ENCODE results near the gene TPSG1.
"Not testable (repeated sequence)": the region's sequence is repeated elsewhere in the genome, so short reads cannot be mapped to it uniquely, and the experiment has no call there.

TPSG1 gene

GRCh38 chr16:1247903-1248537, 23.0 kb upstream of the TPSG1 start:
- H4K20me1 ChIP-seq (ENCODE audit: insufficient read depth, low read length, poor library complexity, severe bottlenecking); H3K9ac ChIP-seq (ENCODE audit: low read depth, low read length, poor library complexity, severe bottlenecking); H2AFZ ChIP-seq (ENCODE audit: low read length); H3K9me3 ChIP-seq (ENCODE audit: insufficient read depth, low read depth, low read length); H3K79me2 ChIP-seq (ENCODE audit: insufficient read depth, low read length); H3K4me1 ChIP-seq (ENCODE audit: insufficient read depth, low read length, poor library complexity, severe bottlenecking); H3K36me3 ChIP-seq (ENCODE audit: insufficient read depth, low read length); H3F3A ChIP-seq (ENCODE audit: low read depth); H3K4me3 ChIP-seq (ENCODE audit: low read length, poor library complexity, severe bottlenecking); H3K27me3 ChIP-seq (ENCODE audit: insufficient read depth, low read length, poor library complexity, severe bottlenecking); H3K4me2 ChIP-seq (ENCODE audit: low read depth, low read length, poor library complexity, severe bottlenecking); H3K9me2 ChIP-seq (replicated peaks; ENCODE audit: low read depth, low read length): not testable (repeated sequence)

DNA sequence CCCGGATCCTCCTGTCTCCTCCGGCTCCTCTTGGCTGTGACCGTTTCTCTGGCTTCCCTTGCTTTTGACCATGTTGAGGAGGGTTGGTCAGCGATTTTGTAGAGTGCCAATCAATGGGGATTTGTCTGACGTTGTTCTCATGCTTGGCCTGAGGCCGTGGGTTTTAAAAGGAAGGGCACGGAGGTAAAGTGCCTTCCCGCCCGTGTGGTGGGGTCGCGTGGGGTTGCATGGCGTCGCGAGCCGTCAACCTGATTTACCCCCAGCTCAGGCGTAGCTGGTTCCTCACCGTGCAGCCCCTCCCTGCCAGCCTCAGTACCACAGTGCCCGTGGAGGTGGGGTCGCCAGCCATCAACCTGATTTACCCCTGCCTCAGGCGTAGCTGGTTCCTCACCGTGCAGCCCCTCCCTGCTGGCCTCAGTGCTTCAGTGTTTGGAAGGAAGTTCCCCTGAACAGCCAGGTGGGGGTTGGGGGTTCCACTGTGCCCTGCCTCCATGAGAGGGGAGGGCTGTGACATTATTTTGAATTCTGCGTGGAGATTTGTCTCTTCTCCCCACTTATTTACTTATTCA, 20.5 kb upstream of the TPSG1 start:
- no peak overlapping the region for H2AFZ ChIP-seq (ENCODE audit: low read length)

GRCh38 chr16:1244881-1245280, 19.8 kb upstream of the TPSG1 start:
- H3K9me3 ChIP-seq (ENCODE audit: insufficient read depth, low read depth, low read length) = no peaks in the 10 kb centered on the region
- no peaks in the 10 kb centered on the region for H4K20me1 ChIP-seq (ENCODE audit: insufficient read depth, low read length, poor library complexity, severe bottlenecking)
- no peaks in the 10 kb centered on the region for H3K27me3 ChIP-seq (ENCODE audit: insufficient read depth, low read length, poor library complexity, severe bottlenecking)
- H3K4me3 ChIP-seq (ENCODE audit: low read length, poor library complexity, severe bottlenecking) = no peak overlapping the region
- peak overlapping the region; percentile 36 for H3K9ac ChIP-seq (ENCODE audit: low read depth, low read length, poor library complexity, severe bottlenecking)
- H3K9me2 ChIP-seq (replicated peaks; ENCODE audit: low read depth, low read length) = no peaks in the 10 kb centered on the region
- H3K36me3 ChIP-seq (ENCODE audit: insufficient read depth, low read length) = no peaks in the 10 kb centered on the region
- H3K79me2 ChIP-seq (ENCODE audit: insufficient read depth, low read length) = no peaks in the 10 kb centered on the region
- H3F3A ChIP-seq (ENCODE audit: low read depth) = no peaks in the 10 kb centered on the region
- H3K4me2 ChIP-seq (ENCODE audit: low read depth, low read length, poor library complexity, severe bottlenecking) = peak overlapping the region; percentile 16
- no peaks in the 10 kb centered on the region for H3K4me1 ChIP-seq (ENCODE audit: insufficient read depth, low read length, poor library complexity, severe bottlenecking)
- TF ChIP-seq EZH2phosphoT487 (IDR thresholded peaks at IDR 0.05; ENCODE audit: borderline replicate concordance) (no peak), CTCF (conservative IDR thresholded peaks at IDR 0.05; ENCODE audit: low read length) (no peak)
- no peak overlapping the region for H2AFZ ChIP-seq (ENCODE audit: low read length)

More for the DNA sequence above, 20.5 kb upstream of the TPSG1 start:
- Histone ChIP-seq H3K9me3 (ENCODE audit: insufficient read depth, low read depth, low read length) (no peaks in the 10 kb centered on the region), H3K4me1 (ENCODE audit: insufficient read depth, low read length, poor library complexity, severe bottlenecking) (no peaks in the 10 kb centered on the region), H3K9ac (ENCODE audit: low read depth, low read length, poor library complexity, severe bottlenecking) (peak overlapping the region; percentile 36), H3K4me3 (ENCODE audit: low read length, poor library complexity, severe bottlenecking) (no peak overlapping the region), H3K36me3 (ENCODE audit: insufficient read depth, low read length) (no peaks in the 10 kb centered on the region), H4K20me1 (ENCODE audit: insufficient read depth, low read length, poor library complexity, severe bottlenecking) (no peaks in the 10 kb centered on the region), H3F3A (ENCODE audit: low read depth) (no peaks in the 10 kb centered on the region), H3K9me2 (replicated peaks; ENCODE audit: low read depth, low read length) (no peaks in the 10 kb centered on the region), H3K4me2 (ENCODE audit: low read depth, low read length, poor library complexity, severe bottlenecking) (peak overlapping the region; percentile 16), H3K27me3 (ENCODE audit: insufficient read depth, low read length, poor library complexity, severe bottlenecking) (no peaks in the 10 kb centered on the region), H3K79me2 (ENCODE audit: insufficient read depth, low read length) (no peaks in the 10 kb centered on the region)
- TF ChIP-seq EZH2phosphoT487 (IDR thresholded peaks at IDR 0.05; ENCODE audit: borderline replicate concordance) (no peak), CTCF (conservative IDR thresholded peaks at IDR 0.05; ENCODE audit: low read length) (no peak)

DNA sequence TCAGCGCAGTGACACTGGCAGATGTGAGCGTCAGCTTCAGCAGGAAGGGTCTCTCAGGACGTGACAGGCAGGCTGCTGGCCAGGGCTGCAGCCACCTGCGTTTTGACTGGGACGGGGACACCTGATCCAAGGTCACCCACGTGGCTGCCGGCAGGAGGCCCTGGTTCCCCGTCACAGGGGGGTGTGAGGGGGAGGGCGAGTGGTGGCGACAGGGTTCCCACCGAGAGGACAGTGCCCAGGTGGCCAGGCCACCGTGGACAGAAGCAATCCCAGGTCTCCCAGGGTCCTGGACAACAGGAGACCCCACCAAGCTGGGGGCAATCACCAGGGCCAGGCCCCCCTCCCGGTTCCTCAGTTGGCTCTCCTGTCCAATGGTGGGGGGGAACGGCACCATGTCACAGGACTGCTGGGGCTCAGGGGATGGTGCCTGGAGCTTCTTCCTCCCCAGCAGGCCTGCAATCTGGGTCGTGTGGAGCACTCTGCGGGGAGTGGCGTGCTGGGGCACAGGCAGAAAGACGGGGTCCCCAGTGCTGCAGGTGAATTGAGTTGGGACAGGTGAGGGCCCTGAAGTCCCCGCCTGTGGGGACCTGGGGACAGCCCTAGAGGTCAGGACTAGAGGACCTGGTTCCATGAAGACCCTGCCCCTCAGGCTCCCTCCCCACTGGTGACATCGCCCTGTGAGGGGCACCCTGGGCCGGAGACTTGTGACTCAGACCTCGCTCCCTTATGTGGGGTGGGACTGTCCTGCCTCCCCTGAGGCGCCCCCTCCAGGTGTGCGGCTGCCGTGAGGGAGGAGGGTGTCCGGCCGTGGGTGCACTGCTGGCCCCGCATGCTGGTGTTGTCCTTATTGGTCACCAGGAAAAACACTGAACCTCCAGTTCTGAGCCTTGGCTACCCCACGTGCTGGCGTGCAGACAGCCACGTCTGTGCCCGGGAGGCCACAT, 19.1 kb upstream of the TPSG1 start:
- H3K9me3 ChIP-seq (ENCODE audit: insufficient read depth, low read depth, low read length); H3K4me3 ChIP-seq (ENCODE audit: low read length, poor library complexity, severe bottlenecking); H3K36me3 ChIP-seq (ENCODE audit: insufficient read depth, low read length); H2AFZ ChIP-seq (ENCODE audit: low read length); H3K79me2 ChIP-seq (ENCODE audit: insufficient read depth, low read length); H3K9ac ChIP-seq (ENCODE audit: low read depth, low read length, poor library complexity, severe bottlenecking); H3F3A ChIP-seq (ENCODE audit: low read depth); H4K20me1 ChIP-seq (ENCODE audit: insufficient read depth, low read length, poor library complexity, severe bottlenecking); H3K9me2 ChIP-seq (replicated peaks; ENCODE audit: low read depth, low read length); H3K27me3 ChIP-seq (ENCODE audit: insufficient read depth, low read length, poor library complexity, severe bottlenecking); H3K4me2 ChIP-seq (ENCODE audit: low read depth, low read length, poor library complexity, severe bottlenecking); H3K4me1 ChIP-seq (ENCODE audit: insufficient read depth, low read length, poor library complexity, severe bottlenecking): not testable (repeated sequence)

- not testable (repeated sequence) for H3K9ac ChIP-seq (ENCODE audit: low read depth, low read length, poor library complexity, severe bottlenecking); H3K9me3 ChIP-seq (ENCODE audit: insufficient read depth, low read depth, low read length); H3F3A ChIP-seq (ENCODE audit: low read depth); H3K9me2 ChIP-seq (replicated peaks; ENCODE audit: low read depth, low read length); H3K4me3 ChIP-seq (ENCODE audit: low read length, poor library complexity, severe bottlenecking); H4K20me1 ChIP-seq (ENCODE audit: insufficient read depth, low read length, poor library complexity, severe bottlenecking); H2AFZ ChIP-seq (ENCODE audit: low read length); H3K27me3 ChIP-seq (ENCODE audit: insufficient read depth, low read length, poor library complexity, severe bottlenecking); H3K79me2 ChIP-seq (ENCODE audit: insufficient read depth, low read length); H3K4me1 ChIP-seq (ENCODE audit: insufficient read depth, low read length, poor library complexity, severe bottlenecking); H3K4me2 ChIP-seq (ENCODE audit: low read depth, low read length, poor library complexity, severe bottlenecking); H3K36me3 ChIP-seq (ENCODE audit: insufficient read depth, low read length)
These were observed 18.3 kb upstream of the TPSG1 start for GRCh38 chr16:1243363-1243762.

Data from Loucy (cell line).